OCI-LY3 (cell line): ENCODE data around the gene MORF4L1.
A peak's percentile ranks its signal among the peaks of the same experiment; 100 is the strongest.

Source experiments
- H2AFZ ChIP-seq: fragments of 200-600, 300-600 bp; shearing (Covaris generic); 2 replicates; pipeline ENCODE4 v1.6.0; 2014; ENCODE audit warnings: antibody characterized with exemption, low read depth, low read length
- H3K27ac ChIP-seq: fragments of 200-600, 300-600 bp; sonication (generic); 2 replicates; pipeline ENCODE4 v1.5.1; 2014; ENCODE audit warnings: mild to moderate bottlenecking, low read length, moderate library complexity, mixed read lengths
- H3K27me3 ChIP-seq: fragments of 200-600, 300-600 bp; sonication (generic); 2 replicates; pipeline ENCODE4 v1.6.1; 2014; ENCODE audit warnings: low read depth, low read length, mixed read lengths
- H3K36me3 ChIP-seq: fragments of 200-600, 300-600 bp; sonication (generic); replicated peaks from 2 replicates; pipeline ENCODE3; 2014; ENCODE audit warnings: low read depth, low read length, mixed read lengths
- H3K4me1 ChIP-seq: fragments of 300-600, 200-600 bp; sonication (generic); 2 replicates; pipeline ENCODE4 v1.6.1; 2014; ENCODE audit warnings: low read length, mixed read lengths
- H3K4me2 ChIP-seq: fragments of 200-600, 300-600 bp; sonication (generic); 2 replicates; pipeline ENCODE4 v1.6.1; 2014; ENCODE audit warnings: low read length, mixed read lengths
- H3K4me3 ChIP-seq: fragments of 300-600, 200-600 bp; sonication (generic); 2 replicates; pipeline ENCODE4 v1.5.1; 2014; ENCODE audit warnings: antibody characterized with exemption, mild to moderate bottlenecking, low read length, moderate library complexity
- H3K79me2 ChIP-seq: fragments of 300-600, 200-600 bp; shearing (Covaris generic); 2 replicates; pipeline ENCODE4 v1.6.1; 2014; ENCODE audit warnings: mild to moderate bottlenecking, low read length, mixed read lengths
- H3K9ac ChIP-seq: fragments of 300-600, 200-600 bp; shearing (Covaris generic); 2 replicates; pipeline ENCODE4 v1.6.0; 2014; ENCODE audit warnings: mild to moderate bottlenecking, low read length, moderate library complexity
- H3K9me3 ChIP-seq: fragments of 200-600, 300-600 bp; shearing (Covaris generic); 2 replicates; pipeline ENCODE4 v1.6.1; 2014; ENCODE audit warnings: low read length, mixed read lengths; ENCODE audit not compliant: insufficient read depth
- H4K20me1 ChIP-seq: fragments of 200-600, 300-600 bp; sonication (generic); 2 replicates; pipeline ENCODE4 v1.6.1; 2016; ENCODE audit warnings: low read length, mixed read lengths; ENCODE audit not compliant: insufficient read depth
- EZH2phosphoT487 ChIP-seq: fragments of 200-600 bp; shearing (Covaris generic); IDR thresholded peaks from 2 replicates; pipeline ENCODE4 v1.6.1; 2018; ENCODE audit warnings: antibody characterized with exemption, mixed run types, low read depth
- TF ChIP-seq, protein P1 (sequence below): fragments of 200-600, 300-600 bp; sonication (generic); IDR thresholded peaks from 2 replicates; pipeline ENCODE4 v1.5.1; 2014; ENCODE audit warnings: antibody characterized with exemption, low read length, low read depth

Gene MORF4L1

DNA sequence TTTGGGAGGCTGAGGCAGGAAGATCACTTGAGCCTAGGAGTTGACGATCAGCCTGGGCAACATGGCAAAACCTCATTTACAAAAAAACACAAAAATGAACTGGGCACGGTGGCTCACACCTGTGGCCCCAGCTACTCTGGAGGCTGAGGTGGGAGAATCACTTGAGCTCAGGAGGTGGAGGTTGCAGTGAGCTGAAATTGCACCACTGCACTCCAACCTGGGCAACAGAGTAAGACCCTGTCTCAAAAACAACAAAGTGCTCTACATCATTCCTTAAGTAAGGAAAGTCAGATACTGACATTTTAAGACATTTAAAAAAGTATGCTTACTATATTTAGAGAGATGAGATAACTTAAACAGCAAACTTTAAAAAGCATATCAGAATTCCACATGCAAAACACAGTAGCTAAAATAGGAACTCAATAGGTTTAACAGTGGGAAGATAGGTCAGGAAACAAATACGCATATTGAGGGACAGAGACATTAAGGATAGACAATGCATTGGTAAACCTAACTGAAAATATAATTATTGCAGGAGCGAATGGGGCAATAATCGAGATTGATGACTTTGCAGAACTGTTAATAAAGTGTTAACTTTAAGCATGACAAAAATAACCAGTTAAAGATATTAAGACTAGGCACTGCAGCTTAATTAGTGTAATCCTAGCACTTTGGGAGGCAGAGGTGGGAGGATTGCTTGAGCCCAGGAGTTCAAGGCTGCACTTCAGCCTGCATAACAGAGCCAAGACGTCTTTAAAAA is 32.1 kb downstream of the MORF4L1 start:
- Histone ChIP-seq H3K36me3 (peaks cover 73% of the 10 kb centered on the region), H3K27me3 (no peaks in the 10 kb centered on the region), H2AFZ (no peak overlapping the region), H3K27ac (no peak overlapping the region), H3K79me2 (peaks cover 38% of the 10 kb centered on the region), H3K4me2 (no peak overlapping the region), H3K4me1 (peaks cover 48% of the 10 kb centered on the region), H3K9me3 (no peaks in the 10 kb centered on the region), H4K20me1 (peaks cover 54% of the 10 kb centered on the region), H3K4me3 (no peak overlapping the region), H3K9ac (no peak overlapping the region)
- TF ChIP-seq, protein P1, sequence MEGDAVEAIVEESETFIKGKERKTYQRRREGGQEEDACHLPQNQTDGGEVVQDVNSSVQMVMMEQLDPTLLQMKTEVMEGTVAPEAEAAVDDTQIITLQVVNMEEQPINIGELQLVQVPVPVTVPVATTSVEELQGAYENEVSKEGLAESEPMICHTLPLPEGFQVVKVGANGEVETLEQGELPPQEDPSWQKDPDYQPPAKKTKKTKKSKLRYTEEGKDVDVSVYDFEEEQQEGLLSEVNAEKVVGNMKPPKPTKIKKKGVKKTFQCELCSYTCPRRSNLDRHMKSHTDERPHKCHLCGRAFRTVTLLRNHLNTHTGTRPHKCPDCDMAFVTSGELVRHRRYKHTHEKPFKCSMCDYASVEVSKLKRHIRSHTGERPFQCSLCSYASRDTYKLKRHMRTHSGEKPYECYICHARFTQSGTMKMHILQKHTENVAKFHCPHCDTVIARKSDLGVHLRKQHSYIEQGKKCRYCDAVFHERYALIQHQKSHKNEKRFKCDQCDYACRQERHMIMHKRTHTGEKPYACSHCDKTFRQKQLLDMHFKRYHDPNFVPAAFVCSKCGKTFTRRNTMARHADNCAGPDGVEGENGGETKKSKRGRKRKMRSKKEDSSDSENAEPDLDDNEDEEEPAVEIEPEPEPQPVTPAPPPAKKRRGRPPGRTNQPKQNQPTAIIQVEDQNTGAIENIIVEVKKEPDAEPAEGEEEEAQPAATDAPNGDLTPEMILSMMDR = no peak
- TF ChIP-seq EZH2phosphoT487 = no peak

GRCh38 chr15:78906316-78906620 is 33.6 kb downstream of the MORF4L1 start:
- H3K79me2 ChIP-seq = peaks cover 35% of the 10 kb centered on the region
- peaks cover 51% of the 10 kb centered on the region for H3K4me1 ChIP-seq
- no peaks in the 10 kb centered on the region for H3K9me3 ChIP-seq
- TF ChIP-seq EZH2phosphoT487 = no peak
- TF ChIP-seq, protein P1 = no peak
- no peak overlapping the region for H2AFZ ChIP-seq
- no peaks in the 10 kb centered on the region for H3K27me3 ChIP-seq
- H3K4me3 ChIP-seq = no peak overlapping the region
- H3K4me2 ChIP-seq = no peak overlapping the region
- no peak overlapping the region for H3K9ac ChIP-seq
- peaks cover 76% of the 10 kb centered on the region for H3K36me3 ChIP-seq
- peaks cover 62% of the 10 kb centered on the region for H4K20me1 ChIP-seq
- H3K27ac ChIP-seq = no peak overlapping the region

- H3K4me2 ChIP-seq = no peak overlapping the region
- no peak overlapping the region for H2AFZ ChIP-seq
- no peaks in the 10 kb centered on the region for H3K27me3 ChIP-seq
- no peak overlapping the region for H3K4me3 ChIP-seq
- peaks cover 76% of the 10 kb centered on the region for H3K36me3 ChIP-seq
- no peak for TF ChIP-seq EZH2phosphoT487
- TF ChIP-seq, protein P1 = peak; percentile 28
- H4K20me1 ChIP-seq = peaks cover 63% of the 10 kb centered on the region
- H3K27ac ChIP-seq = no peak overlapping the region
- H3K9me3 ChIP-seq = no peaks in the 10 kb centered on the region
- H3K9ac ChIP-seq = no peak overlapping the region
- peaks cover 32% of the 10 kb centered on the region for H3K79me2 ChIP-seq
- peaks cover 44% of the 10 kb centered on the region for H3K4me1 ChIP-seq
These were observed 34.9 kb downstream of the MORF4L1 start for GRCh38 chr15:78907577-78907976.

DNA sequence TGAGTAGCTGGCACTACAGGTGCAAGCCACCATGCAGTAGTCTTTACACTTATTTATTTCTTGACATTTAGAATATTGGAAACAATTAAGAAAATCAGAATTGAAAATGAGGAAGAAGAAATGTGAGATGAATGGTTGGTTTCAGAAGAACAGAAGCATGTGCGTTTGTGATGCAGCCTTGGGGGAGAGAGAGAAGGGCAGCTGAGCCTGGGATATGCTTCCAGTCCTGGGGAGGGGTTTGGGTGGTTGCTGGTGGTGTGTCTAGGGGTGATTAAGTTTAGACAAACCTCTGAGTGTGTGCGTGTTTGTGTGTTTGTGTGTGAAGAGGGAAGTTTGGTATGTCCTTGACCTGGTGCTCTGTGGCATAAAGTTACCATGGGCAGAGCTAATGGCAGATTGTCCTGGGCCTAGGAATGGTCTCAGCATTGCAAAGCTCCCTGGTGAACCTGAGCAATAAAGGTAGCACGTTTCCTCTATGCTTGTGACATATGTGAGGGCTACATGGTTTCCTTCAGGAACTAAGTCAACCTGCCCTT is 36.5 kb downstream of the MORF4L1 start:
- Histone ChIP-seq H3K27ac (peak overlapping the region; percentile 79), H3K27me3 (no peaks in the 10 kb centered on the region), H4K20me1 (peaks cover 57% of the 10 kb centered on the region), H3K36me3 (peaks cover 77% of the 10 kb centered on the region), H3K9ac (peak overlapping the region; percentile 36; the same call in 1 of the 2 replicates), H3K4me1 (peaks cover 30% of the 10 kb centered on the region), H3K9me3 (no peaks in the 10 kb centered on the region), H3K79me2 (peaks cover 28% of the 10 kb centered on the region), H3K4me2 (peak overlapping the region; percentile 41), H3K4me3 (no peak overlapping the region), H2AFZ (no peak overlapping the region)
- no peak for TF ChIP-seq EZH2phosphoT487
- TF ChIP-seq, protein P1 = no peak
